OCI-LY1 (cell line): Measurements from ENCODE around the gene RASL12.
"Not testable (repeated sequence)": the region's sequence is repeated elsewhere in the genome, so short reads cannot be mapped to it uniquely, and the experiment has no call there.

Experiments
- H2AFZ ChIP-seq: fragments of 200-600 bp; sonication (generic), shearing (Covaris generic); 2 replicates; pipeline ENCODE4 v1.6.0; 2014; ENCODE audit warnings: antibody characterized with exemption, mild to moderate bottlenecking, low read length
- H3F3A ChIP-seq: fragments of 200-600 bp; sonication (generic), shearing (Covaris generic); 2 replicates; pipeline ENCODE4 v1.6.0; 2014; ENCODE audit warnings: mild to moderate bottlenecking, antibody characterized with exemption, low read length, moderate library complexity; ENCODE audit not compliant: insufficient read depth
- H3K27ac ChIP-seq: fragments of 200-600 bp; sonication (generic); 2 replicates; pipeline ENCODE4 v1.5.1; 2014; ENCODE audit warnings: low read length, mixed run types, mild to moderate bottlenecking, low read depth; ENCODE audit not compliant: poor library complexity, severe bottlenecking
- H3K27me3 ChIP-seq: fragments of 200-600 bp; sonication (generic); 2 replicates; pipeline ENCODE4 v1.6.0; 2014; ENCODE audit warnings: antibody characterized with exemption, mild to moderate bottlenecking, low read length, moderate library complexity; ENCODE audit not compliant: insufficient read depth
- H3K36me3 ChIP-seq: fragments of 200-600 bp; sonication (generic); 2 replicates; pipeline ENCODE4 v1.6.1; 2014; ENCODE audit warnings: mild to moderate bottlenecking, antibody characterized with exemption, low read length, moderate library complexity, mixed read lengths; ENCODE audit not compliant: insufficient read depth
- H3K4me1 ChIP-seq: fragments of 200-600 bp; sonication (generic); 2 replicates; pipeline ENCODE4 v1.5.1; 2014; ENCODE audit warnings: mild to moderate bottlenecking, low read length, moderate library complexity; ENCODE audit not compliant: insufficient read depth, severe bottlenecking
- H3K4me2 ChIP-seq: fragments of 200-600 bp; sonication (generic), shearing (Covaris generic); 2 replicates; pipeline ENCODE4 v1.6.1; 2014; ENCODE audit warnings: low read length
- H3K4me3 ChIP-seq: fragments of 200-600 bp; sonication (generic); 2 replicates; pipeline ENCODE4 v1.5.1; 2014; ENCODE audit warnings: low read length, low read depth, mild to moderate bottlenecking, mixed read lengths; ENCODE audit not compliant: poor library complexity, severe bottlenecking
- H3K79me2 ChIP-seq: fragments of 200-600 bp; shearing (Covaris generic); 2 replicates; pipeline ENCODE4 v1.6.1; 2016; ENCODE audit warnings: mixed run types, low read length, mixed read lengths; ENCODE audit not compliant: insufficient read depth
- H3K9ac ChIP-seq: fragments of 200-600 bp; sonication (generic), shearing (Covaris generic); 2 replicates; pipeline ENCODE4 v1.6.1; 2014; ENCODE audit warnings: mild to moderate bottlenecking, low read length, mixed read lengths
- H3K9me2 ChIP-seq: fragments of 200-600 bp; sonication (generic), shearing (Covaris generic); 2 replicates; pipeline ENCODE4 v1.6.1; 2014; ENCODE audit warnings: low read depth, mild to moderate bottlenecking, low read length, mixed read lengths
- H3K9me3 ChIP-seq: fragments of 200-600 bp; shearing (Covaris generic); 2 replicates; pipeline ENCODE4 v1.6.1; 2014; ENCODE audit warnings: low read length, mixed read lengths
- H4K20me1 ChIP-seq: fragments of 200-600 bp; sonication (generic), shearing (Covaris generic); 2 replicates; pipeline ENCODE4 v1.6.0; 2016; ENCODE audit warnings: mild to moderate bottlenecking, low read length; ENCODE audit not compliant: insufficient read depth
- EZH2 ChIP-seq: fragments of 200-600 bp; sonication (generic), shearing (Covaris generic); IDR thresholded peaks from 2 replicates; pipeline ENCODE4 v1.8.0; 2017; ENCODE audit warnings: borderline replicate concordance, mixed run types, mild to moderate bottlenecking, antibody characterized with exemption, low read length, moderate library complexity, mixed read lengths
- TF ChIP-seq, protein P1 (sequence below): fragments of 200-600 bp; sonication (generic), shearing (Covaris generic); IDR thresholded peaks from 2 replicates; pipeline ENCODE4 v1.5.1; 2017; ENCODE audit warnings: mild to moderate bottlenecking, antibody characterized with exemption, low read length, moderate library complexity, mixed read lengths

RASL12 gene

GRCh38 chr15:65094294-65094995 lies 26.7 kb upstream of the RASL12 start:
- H3K36me3 ChIP-seq, result peaks cover 15% of the 10 kb centered on the region; the same call in 1 of the 2 replicates
- no peaks in the 10 kb centered on the region for H3K9me2 ChIP-seq
- no peak overlapping the region for H3K9ac ChIP-seq
- H3K27me3 ChIP-seq, result no peaks in the 10 kb centered on the region
- TF ChIP-seq, protein P1, sequence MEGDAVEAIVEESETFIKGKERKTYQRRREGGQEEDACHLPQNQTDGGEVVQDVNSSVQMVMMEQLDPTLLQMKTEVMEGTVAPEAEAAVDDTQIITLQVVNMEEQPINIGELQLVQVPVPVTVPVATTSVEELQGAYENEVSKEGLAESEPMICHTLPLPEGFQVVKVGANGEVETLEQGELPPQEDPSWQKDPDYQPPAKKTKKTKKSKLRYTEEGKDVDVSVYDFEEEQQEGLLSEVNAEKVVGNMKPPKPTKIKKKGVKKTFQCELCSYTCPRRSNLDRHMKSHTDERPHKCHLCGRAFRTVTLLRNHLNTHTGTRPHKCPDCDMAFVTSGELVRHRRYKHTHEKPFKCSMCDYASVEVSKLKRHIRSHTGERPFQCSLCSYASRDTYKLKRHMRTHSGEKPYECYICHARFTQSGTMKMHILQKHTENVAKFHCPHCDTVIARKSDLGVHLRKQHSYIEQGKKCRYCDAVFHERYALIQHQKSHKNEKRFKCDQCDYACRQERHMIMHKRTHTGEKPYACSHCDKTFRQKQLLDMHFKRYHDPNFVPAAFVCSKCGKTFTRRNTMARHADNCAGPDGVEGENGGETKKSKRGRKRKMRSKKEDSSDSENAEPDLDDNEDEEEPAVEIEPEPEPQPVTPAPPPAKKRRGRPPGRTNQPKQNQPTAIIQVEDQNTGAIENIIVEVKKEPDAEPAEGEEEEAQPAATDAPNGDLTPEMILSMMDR, result no peak
- TF ChIP-seq EZH2, result no peak
- no peaks in the 10 kb centered on the region for H3K4me1 ChIP-seq
- H4K20me1 ChIP-seq, result no peaks in the 10 kb centered on the region
- H3K79me2 ChIP-seq, result no peaks in the 10 kb centered on the region
- no peaks in the 10 kb centered on the region for H3K9me3 ChIP-seq
- no peak overlapping the region for H3K27ac ChIP-seq
- H3F3A ChIP-seq, result no peaks in the 10 kb centered on the region
- H2AFZ ChIP-seq, result no peak overlapping the region
- no peak overlapping the region for H3K4me2 ChIP-seq
- no peak overlapping the region for H3K4me3 ChIP-seq

GRCh38 chr15:65093793-65094170 lies 26.0 kb upstream of the RASL12 start:
- H3K27me3 ChIP-seq, H3K36me3 ChIP-seq, H3K4me1 ChIP-seq, H3K79me2 ChIP-seq, H3F3A ChIP-seq, H3K9me2 ChIP-seq, H3K4me2 ChIP-seq, H2AFZ ChIP-seq, H3K4me3 ChIP-seq, H3K27ac ChIP-seq, H3K9me3 ChIP-seq, H3K9ac ChIP-seq, H4K20me1 ChIP-seq: not testable (repeated sequence)

DNA sequence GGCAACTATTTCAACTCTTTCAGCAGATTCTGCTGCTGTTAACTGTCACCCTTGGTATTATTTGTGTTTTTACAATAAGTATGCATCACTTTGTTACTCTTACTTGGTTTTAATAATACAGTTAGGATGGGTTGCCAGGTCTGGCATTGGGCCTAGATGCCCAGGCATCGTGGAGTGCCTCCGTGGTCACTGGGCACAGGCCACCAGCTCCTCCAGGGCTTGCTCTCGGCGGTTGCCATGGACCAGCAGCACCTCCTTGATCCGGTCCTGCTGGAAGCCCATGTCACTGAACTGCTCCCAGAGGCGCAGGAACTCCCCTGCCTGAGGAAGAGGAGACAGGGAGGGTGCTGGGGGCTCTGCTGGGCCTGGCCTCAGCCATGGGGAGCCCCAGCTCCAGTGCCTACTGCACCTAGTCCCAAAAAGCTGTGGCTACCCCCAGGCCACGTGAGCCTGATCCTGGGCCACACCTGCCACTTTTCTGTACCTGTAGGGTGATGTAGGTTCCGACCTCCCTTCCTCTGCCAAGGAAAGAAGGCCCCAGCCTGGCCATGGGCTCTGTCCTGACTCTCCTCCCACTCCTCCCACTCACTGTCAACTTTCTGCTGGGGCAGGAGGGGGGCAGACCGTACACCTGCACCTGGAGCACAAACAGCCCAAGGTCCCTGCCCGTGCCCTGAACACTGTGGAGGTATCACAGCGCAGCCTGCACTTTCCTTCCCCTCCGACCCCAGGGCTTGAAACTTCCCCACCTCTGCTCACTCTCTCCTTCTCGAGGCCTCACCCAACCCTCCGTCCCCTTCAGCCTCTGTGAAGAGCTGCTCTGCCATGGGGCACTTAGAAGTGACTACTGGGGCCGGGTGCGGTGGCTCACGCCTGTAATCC lies 25.4 kb upstream of the RASL12 start:
- TF ChIP-seq, protein P1, result no peak
- no peak for TF ChIP-seq EZH2
- no peaks in the 10 kb centered on the region for H3K9me2 ChIP-seq
- peaks cover 5% of the 10 kb centered on the region; the same call in 1 of the 2 replicates for H3K36me3 ChIP-seq
- no peaks in the 10 kb centered on the region for H3F3A ChIP-seq
- no peaks in the 10 kb centered on the region for H4K20me1 ChIP-seq
- H3K4me2 ChIP-seq, result no peak overlapping the region
- H3K4me1 ChIP-seq, result no peaks in the 10 kb centered on the region
- no peaks in the 10 kb centered on the region for H3K79me2 ChIP-seq
- H3K4me3 ChIP-seq, result no peak overlapping the region
- no peaks in the 10 kb centered on the region for H3K27me3 ChIP-seq
- H3K27ac ChIP-seq, result no peak overlapping the region
- H3K9ac ChIP-seq, result no peak overlapping the region
- H2AFZ ChIP-seq, result no peak overlapping the region
- no peaks in the 10 kb centered on the region for H3K9me3 ChIP-seq
